ENCODE data around the gene XIST. TPM values are rescaled to one million over a fixed set of nuclear protein-coding genes. Genes with fewer than 3 reads are reported as not detected.
"Not testable (repeated sequence)": the region's sequence is repeated elsewhere in the genome, so short reads cannot be mapped to it uniquely, and the experiment has no call there.

Gene XIST
- total RNA-seq, 1 donor from 2014 or later, result not detected

DNA sequence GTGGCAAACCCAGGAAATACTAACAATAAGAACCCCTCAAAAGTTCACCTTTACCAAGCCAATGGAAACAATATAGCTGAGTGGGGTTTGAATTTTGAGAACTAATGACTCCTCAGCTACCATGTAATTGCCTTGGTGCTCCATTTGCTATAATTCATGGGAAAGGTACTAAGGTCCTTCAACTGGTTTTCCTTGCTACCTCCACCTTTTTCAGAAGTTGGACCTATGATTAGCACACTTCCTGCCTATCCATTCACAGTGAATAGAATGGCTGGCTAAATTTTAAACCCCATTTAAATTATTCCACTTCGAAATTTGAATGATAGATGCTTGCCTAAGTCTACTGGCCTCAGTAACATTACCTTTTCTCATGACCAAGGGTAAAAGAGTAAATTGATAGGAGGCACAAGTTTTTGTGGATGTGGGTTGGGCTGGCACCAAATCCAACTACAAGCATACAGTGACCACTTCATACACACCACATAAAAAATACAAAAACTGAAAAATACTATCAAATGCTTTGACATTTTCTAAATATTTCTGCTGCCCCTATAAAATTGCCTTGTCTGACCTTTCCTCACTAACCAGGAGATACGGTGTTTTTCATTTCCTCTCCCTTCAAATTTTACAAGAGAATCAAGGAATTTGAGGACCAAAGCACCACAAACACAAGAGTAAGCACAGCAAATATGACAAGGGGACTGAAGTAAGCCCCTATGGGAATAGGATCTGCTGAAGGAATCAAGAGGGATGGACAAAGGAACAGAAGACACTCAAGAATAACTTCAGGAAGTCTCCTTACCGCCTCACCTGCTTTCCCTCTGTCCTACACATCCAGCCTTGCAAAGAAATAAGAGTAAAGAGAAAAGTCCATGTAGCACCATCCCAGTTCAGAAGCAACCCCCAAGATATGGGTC lies 34.1 kb downstream of the XIST start:
- no peaks in the 10 kb centered on the region for H3K9me3 Mint-ChIP-seq (ENCODE audit: unreplicated experiment)
- DNase-seq (ENCODE audit: extremely low spot score, unreplicated experiment), result no peak
- TF ChIP-seq, protein P1, sequence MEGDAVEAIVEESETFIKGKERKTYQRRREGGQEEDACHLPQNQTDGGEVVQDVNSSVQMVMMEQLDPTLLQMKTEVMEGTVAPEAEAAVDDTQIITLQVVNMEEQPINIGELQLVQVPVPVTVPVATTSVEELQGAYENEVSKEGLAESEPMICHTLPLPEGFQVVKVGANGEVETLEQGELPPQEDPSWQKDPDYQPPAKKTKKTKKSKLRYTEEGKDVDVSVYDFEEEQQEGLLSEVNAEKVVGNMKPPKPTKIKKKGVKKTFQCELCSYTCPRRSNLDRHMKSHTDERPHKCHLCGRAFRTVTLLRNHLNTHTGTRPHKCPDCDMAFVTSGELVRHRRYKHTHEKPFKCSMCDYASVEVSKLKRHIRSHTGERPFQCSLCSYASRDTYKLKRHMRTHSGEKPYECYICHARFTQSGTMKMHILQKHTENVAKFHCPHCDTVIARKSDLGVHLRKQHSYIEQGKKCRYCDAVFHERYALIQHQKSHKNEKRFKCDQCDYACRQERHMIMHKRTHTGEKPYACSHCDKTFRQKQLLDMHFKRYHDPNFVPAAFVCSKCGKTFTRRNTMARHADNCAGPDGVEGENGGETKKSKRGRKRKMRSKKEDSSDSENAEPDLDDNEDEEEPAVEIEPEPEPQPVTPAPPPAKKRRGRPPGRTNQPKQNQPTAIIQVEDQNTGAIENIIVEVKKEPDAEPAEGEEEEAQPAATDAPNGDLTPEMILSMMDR (IDR thresholded peaks at IDR 0.05), result no peak
- H3K36me3 Mint-ChIP-seq (ENCODE audit: unreplicated experiment), result no peaks in the 10 kb centered on the region
- H3K4me3 Mint-ChIP-seq (ENCODE audit: unreplicated experiment), result no peak overlapping the region
- H3K4me1 Mint-ChIP-seq (ENCODE audit: unreplicated experiment), result no peaks in the 10 kb centered on the region
- H3K27ac Mint-ChIP-seq (ENCODE audit: unreplicated experiment), result no peak overlapping the region
- H3K27me3 Mint-ChIP-seq (ENCODE audit: unreplicated experiment), result peaks cover 3% of the 10 kb centered on the region

DNA sequence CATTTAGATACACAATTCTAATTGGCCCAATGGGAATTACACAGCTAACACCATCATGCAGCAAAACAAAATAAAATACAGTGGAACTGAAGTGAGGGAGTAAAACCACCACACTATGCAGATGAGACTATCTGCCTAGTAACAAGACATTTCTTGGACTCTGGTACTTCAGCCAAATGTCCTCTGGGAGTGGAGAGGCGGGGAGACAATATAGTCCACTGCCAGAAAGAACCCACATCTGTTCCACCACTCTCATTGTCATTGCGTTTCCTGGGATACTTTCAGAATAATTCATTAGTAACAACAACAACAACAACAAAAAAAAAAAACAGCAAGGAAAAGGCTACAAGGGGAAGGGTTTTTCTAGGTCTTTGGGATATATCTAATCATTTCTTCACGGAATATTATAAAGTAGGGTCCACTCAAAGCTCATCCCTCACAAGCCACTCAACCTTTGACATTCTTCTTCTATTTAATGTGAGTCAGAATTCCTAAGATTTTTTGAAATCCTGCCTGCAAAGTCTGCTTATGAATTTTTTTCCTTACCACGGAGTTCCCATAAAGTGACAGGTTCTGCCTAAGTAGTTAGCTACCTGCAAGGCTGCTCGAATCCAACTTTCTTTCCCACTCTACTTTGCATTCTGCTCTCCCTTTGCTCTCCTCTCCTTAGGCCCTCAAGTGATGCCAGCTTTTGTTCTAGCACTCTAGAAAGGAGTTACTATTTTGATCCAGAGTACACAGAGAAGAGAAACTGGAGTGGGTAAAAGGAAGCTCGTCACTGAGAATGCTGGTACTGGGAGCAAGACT lies 34.9 kb downstream of the XIST start:
- TF ChIP-seq, protein P1 (IDR thresholded peaks at IDR 0.05), result no peak
- no peaks in the 10 kb centered on the region for H3K36me3 Mint-ChIP-seq (ENCODE audit: unreplicated experiment)
- no peak overlapping the region for H3K27ac Mint-ChIP-seq (ENCODE audit: unreplicated experiment)
- no peaks in the 10 kb centered on the region for H3K4me1 Mint-ChIP-seq (ENCODE audit: unreplicated experiment)
- no peaks in the 10 kb centered on the region for H3K9me3 Mint-ChIP-seq (ENCODE audit: unreplicated experiment)
- no peaks in the 10 kb centered on the region for H3K27me3 Mint-ChIP-seq (ENCODE audit: unreplicated experiment)
- no peak for DNase-seq (ENCODE audit: extremely low spot score, unreplicated experiment)
- H3K4me3 Mint-ChIP-seq (ENCODE audit: unreplicated experiment), result no peak overlapping the region

DNA sequence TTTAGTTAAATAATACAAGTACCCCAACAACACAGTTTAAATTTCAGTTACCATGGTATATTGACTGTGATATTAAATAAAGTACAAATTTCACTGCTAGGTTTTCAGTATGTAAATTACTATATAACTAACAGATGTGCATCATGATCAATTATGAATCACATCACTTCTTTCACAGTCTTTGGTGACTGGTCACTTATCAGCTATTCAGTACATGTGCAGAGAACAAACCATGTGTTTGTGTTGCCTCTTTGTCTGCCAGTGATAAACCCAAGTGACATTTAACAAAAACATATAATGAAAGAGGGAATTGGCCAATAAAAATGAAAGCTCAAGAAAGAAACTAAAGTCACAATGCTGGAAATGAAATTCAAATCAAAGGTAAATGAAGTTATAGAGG lies 40.3 kb downstream of the XIST start:
- no peak overlapping the region for H3K4me3 Mint-ChIP-seq (ENCODE audit: unreplicated experiment)
- no peaks in the 10 kb centered on the region for H3K36me3 Mint-ChIP-seq (ENCODE audit: unreplicated experiment)
- no peaks in the 10 kb centered on the region for H3K27me3 Mint-ChIP-seq (ENCODE audit: unreplicated experiment)

DNA sequence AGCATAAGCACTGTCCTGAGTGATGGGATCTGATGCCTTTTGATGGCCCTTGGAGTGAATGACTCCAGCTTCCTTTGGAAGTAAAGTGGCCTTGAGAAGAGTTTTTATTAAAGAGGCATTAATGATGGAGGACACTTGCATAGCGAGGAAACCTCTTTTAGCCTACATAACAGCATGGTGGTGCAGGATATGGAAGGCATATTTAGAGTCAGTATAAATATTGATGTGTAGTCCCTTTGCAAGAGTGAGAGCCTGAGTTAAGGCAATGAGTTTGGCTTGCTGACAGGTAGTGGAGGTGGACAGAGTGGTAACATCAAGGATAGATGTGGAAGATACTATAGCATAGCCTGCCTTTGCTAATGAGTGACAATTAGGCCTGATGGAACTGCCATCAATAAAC lies 48.4 kb downstream of the XIST start:
- H3K36me3 Mint-ChIP-seq (ENCODE audit: unreplicated experiment); H3K4me3 Mint-ChIP-seq (ENCODE audit: unreplicated experiment); H3K4me1 Mint-ChIP-seq (ENCODE audit: unreplicated experiment); DNase-seq (ENCODE audit: extremely low spot score, unreplicated experiment); H3K27me3 Mint-ChIP-seq (ENCODE audit: unreplicated experiment); H3K27ac Mint-ChIP-seq (ENCODE audit: unreplicated experiment); H3K9me3 Mint-ChIP-seq (ENCODE audit: unreplicated experiment): not testable (repeated sequence)

More for the DNA sequence above, 40.3 kb downstream of the XIST start:
- DNase-seq (ENCODE audit: extremely low spot score, unreplicated experiment), result no peak
- Mint-ChIP-seq H3K4me1 (ENCODE audit: unreplicated experiment) (no peaks in the 10 kb centered on the region), H3K9me3 (ENCODE audit: unreplicated experiment) (no peaks in the 10 kb centered on the region), H3K27ac (ENCODE audit: unreplicated experiment) (no peak overlapping the region)
- TF ChIP-seq, protein P1 (IDR thresholded peaks at IDR 0.05), result no peak

DNA sequence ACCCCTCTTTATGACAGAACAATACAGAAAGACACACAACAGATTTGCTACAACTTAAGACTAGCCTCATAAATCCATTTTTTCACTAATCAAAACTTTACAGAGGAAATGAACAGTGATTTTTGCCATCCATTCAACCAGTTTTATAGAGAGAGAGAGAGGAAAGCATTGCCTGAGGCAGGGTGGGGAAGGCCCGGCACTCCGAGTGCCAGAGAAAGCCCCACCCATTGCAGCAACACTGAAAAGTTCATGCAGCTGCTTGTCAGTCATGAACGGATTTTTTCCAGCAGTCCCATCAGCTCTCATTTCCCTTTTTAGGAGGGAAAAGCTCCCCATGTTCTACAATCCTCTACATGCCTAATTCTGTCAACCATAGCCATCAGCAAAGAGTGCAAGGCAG lies 52.6 kb downstream of the XIST start:
- H3K9me3 Mint-ChIP-seq (ENCODE audit: unreplicated experiment), result no peaks in the 10 kb centered on the region
- H3K4me1 Mint-ChIP-seq (ENCODE audit: unreplicated experiment), result no peaks in the 10 kb centered on the region
- H3K4me3 Mint-ChIP-seq (ENCODE audit: unreplicated experiment), result no peak overlapping the region
- no peaks in the 10 kb centered on the region for H3K27me3 Mint-ChIP-seq (ENCODE audit: unreplicated experiment)
- no peak for DNase-seq (ENCODE audit: extremely low spot score, unreplicated experiment)
- TF ChIP-seq, protein P1 (IDR thresholded peaks at IDR 0.05), result no peak
- no peak overlapping the region for H3K27ac Mint-ChIP-seq (ENCODE audit: unreplicated experiment)
- no peaks in the 10 kb centered on the region for H3K36me3 Mint-ChIP-seq (ENCODE audit: unreplicated experiment)

DNA sequence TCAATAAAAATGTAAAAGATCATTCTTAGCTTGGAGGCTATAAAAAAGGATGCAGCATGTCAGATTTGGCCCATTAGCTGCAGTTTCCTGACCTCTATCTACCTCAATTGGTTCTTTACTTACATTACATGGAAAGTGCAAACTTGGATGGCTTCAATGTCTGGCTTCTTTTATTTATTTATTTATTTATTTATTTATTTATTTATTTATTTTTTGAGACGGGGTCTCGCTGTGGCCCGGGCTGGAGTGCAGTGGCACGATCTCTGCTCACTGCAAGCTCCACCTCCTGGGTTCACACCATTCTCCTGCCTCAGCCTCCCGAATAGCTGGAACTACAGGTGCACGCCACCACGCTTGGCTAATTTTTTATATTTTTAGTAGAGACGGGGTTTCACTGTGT lies 60.0 kb downstream of the XIST start:
- not testable (repeated sequence) for H3K27ac Mint-ChIP-seq (ENCODE audit: unreplicated experiment); H3K4me1 Mint-ChIP-seq (ENCODE audit: unreplicated experiment); H3K36me3 Mint-ChIP-seq (ENCODE audit: unreplicated experiment); H3K4me3 Mint-ChIP-seq (ENCODE audit: unreplicated experiment); H3K27me3 Mint-ChIP-seq (ENCODE audit: unreplicated experiment); DNase-seq (ENCODE audit: extremely low spot score, unreplicated experiment)
- peaks cover 24% of the 10 kb centered on the region for H3K9me3 Mint-ChIP-seq (ENCODE audit: unreplicated experiment)
